CD4-positive, CD25-positive, alpha-beta regulatory T cell (primary cell): ENCODE measurements around the gene C2orf92. TPM values are rescaled to one million over a fixed set of nuclear protein-coding genes. Genes with fewer than 3 reads are reported as not detected.

Source experiments
- ATAC-seq, 2 donors: fragments of 150-1000 bp; cut with Tn5 transposase; one replicate each; pipeline ENCODE4 v1.10.0; 2021; ENCODE audit warnings: low read depth in 2 of 2, moderate number of reproducible peaks in 2 of 2, moderate library complexity in 1 of 2
- DNase-seq, 3 donors: peaks; one replicate each; pipeline versions ENCODE4 v3.0.0 to v3.0.0-alpha.2; 2012 to 2022; ENCODE audit warnings: mixed read lengths in 1 of 3
- H3K27ac ChIP-seq: one replicate; pipeline ENCODE4 v1.7.0; 2013; ENCODE audit warnings: mild to moderate bottlenecking, low read length; ENCODE audit not compliant: insufficient read depth, poor library complexity, severe bottlenecking
- H3K27me3 ChIP-seq: one replicate; pipeline ENCODE4 v1.7.0; 2013; ENCODE audit warnings: low read length; ENCODE audit not compliant: control insufficient read depth, insufficient read depth
- H3K36me3 ChIP-seq: one replicate; pipeline ENCODE4 v1.7.0; 2013; ENCODE audit warnings: mild to moderate bottlenecking, low read length, moderate library complexity; ENCODE audit not compliant: control insufficient read depth, insufficient read depth
- H3K4me1 ChIP-seq: 2 replicates; pipeline ENCODE4 v1.7.0; 2013; ENCODE audit warnings: mild to moderate bottlenecking, low read length; ENCODE audit not compliant: insufficient read depth, control insufficient read depth, poor library complexity, severe bottlenecking
- H3K4me3 ChIP-seq: one replicate; pipeline ENCODE4 v1.7.0; 2013; ENCODE audit warnings: low read depth, mild to moderate bottlenecking, low read length, moderate library complexity
- H3K9me3 ChIP-seq, 2 experiments: 1 replicate in 1 of 2; 2 replicates in 1 of 2; pipeline ENCODE4 v1.7.0; 2013; ENCODE audit warnings: low read length in 2 of 2, mild to moderate bottlenecking in 1 of 2, moderate library complexity in 1 of 2; ENCODE audit not compliant: control insufficient read depth in 2 of 2
- H3K27ac Mint-ChIP-seq, 3 donors: one replicate each; pipeline ENCODE4 v1.8.0; 2020 to 2022; ENCODE audit warnings: mild to moderate bottlenecking in 3 of 3, mixed read lengths in 3 of 3, moderate library complexity in 2 of 3
- H3K27me3 Mint-ChIP-seq: one replicate; pipeline ENCODE4 v1.8.0; 2022; ENCODE audit warnings: mild to moderate bottlenecking, mixed read lengths
- H3K36me3 Mint-ChIP-seq: one replicate; pipeline ENCODE4 v1.8.0; 2020; ENCODE audit warnings: mixed read lengths
- H3K4me1 Mint-ChIP-seq, 4 donors: one replicate each; pipeline ENCODE4 v1.8.0; 2020 to 2022; ENCODE audit warnings: mixed read lengths in 4 of 4, mild to moderate bottlenecking in 1 of 4
- H3K4me3 Mint-ChIP-seq, 4 donors: one replicate each; pipeline ENCODE4 v1.8.0; 2020 to 2022; ENCODE audit warnings: mild to moderate bottlenecking in 4 of 4, mixed read lengths in 4 of 4, moderate library complexity in 3 of 4
- H3K9me3 Mint-ChIP-seq, 7 donors: one replicate each; pipeline ENCODE4 v1.8.0; 2020 to 2022; ENCODE audit warnings: mixed read lengths in 7 of 7, mild to moderate bottlenecking in 3 of 7, moderate library complexity in 2 of 7
- polyA plus RNA-seq, 4 donors: library from polyadenylated mRNA; unstranded; fragments of 300-500 nt; fragmentation: Illumina TruSeq; gene quantifications; one replicate each; pipeline ENCODE4 v1.2.3, GENCODE V29; 2021
- total RNA-seq: library from RNA; stranded (reverse); gene quantifications from one replicate; pipeline ENCODE4 v1.2.3, GENCODE V29; 2022

C2orf92 gene
- total and polyA plus RNA-seq, 5 donors from 2014 or later, result 0.61 to 20.4 TPM; not detected in 3

- Mint-ChIP-seq H3K27ac (peak overlapping the region; percentile 100), H3K36me3 (peaks cover 24% of the 10 kb centered on the region), H3K9me3 (no peaks in the 10 kb centered on the region), H3K4me3 (peak overlapping the region; percentile 92 to 99 (median 96)), H3K27me3 (no peaks in the 10 kb centered on the region), H3K4me1 (peaks cover 14 to 76% (median 51%) of the 10 kb centered on the region in 4 donors)
- peak overlapping the region; percentile 92 for H3K27ac ChIP-seq
- peaks cover 70% of the 10 kb centered on the region for H3K4me1 ChIP-seq
- ATAC-seq, result peak in 1 of 2 donors; percentile 4
- no peaks in the 10 kb centered on the region for H3K36me3 ChIP-seq
- peak in 1 of 3 donors; percentile 49 for DNase-seq
- peak overlapping the region; percentile 93 for H3K4me3 ChIP-seq
- no peaks in the 10 kb centered on the region for H3K9me3 ChIP-seq
- H3K27me3 ChIP-seq, result no peaks in the 10 kb centered on the region
These were observed 43.3 kb downstream of the C2orf92 start for GRCh38 chr2:97712693-97713295.

GRCh38 chr2:97713296-97714083, 44.0 kb downstream of the C2orf92 start, which contains the start of gene ZAP70:
TSS of gene ZAP70 (plus strand) at chr2:97713576. CDS start at chr2:97724037, 10,461 bp downstream.
- H3K27ac ChIP-seq, result peak within 1 kb of the TSS; percentile 92

GRCh38 chr2:97714084-97714949, 44.8 kb downstream of the C2orf92 start:
- H3K9me3 ChIP-seq, result no peaks in the 10 kb centered on the region
- Mint-ChIP-seq H3K4me3 (peak overlapping the region; percentile 92 to 99 (median 96)), H3K36me3 (peaks cover 32% of the 10 kb centered on the region), H3K9me3 (no peaks in the 10 kb centered on the region), H3K27me3 (no peaks in the 10 kb centered on the region), H3K27ac (peak overlapping the region; percentile 100), H3K4me1 (peaks cover 14 to 91% (median 64%) of the 10 kb centered on the region in 4 donors)
- no peaks in the 10 kb centered on the region for H3K36me3 ChIP-seq
- peak overlapping the region; percentile 93 for H3K4me3 ChIP-seq
- DNase-seq, result peak in 1 of 3 donors; percentile 41
- peaks cover 85% of the 10 kb centered on the region for H3K4me1 ChIP-seq
- peak overlapping the region; percentile 92 for H3K27ac ChIP-seq
- no peaks in the 10 kb centered on the region for H3K27me3 ChIP-seq
- no peak for ATAC-seq

More at GRCh38 chr2:97713296-97714083, 44.0 kb downstream of the C2orf92 start, which contains the start of gene ZAP70:
- Mint-ChIP-seq H3K4me3 (peak within 1 kb of the TSS; percentile 92 to 99 (median 96)), H3K27me3 (no peaks in the 10 kb centered on the region), H3K4me1 (peaks cover 14 to 83% (median 56%) of the 10 kb centered on the region in 4 donors), H3K36me3 (peaks cover 24% of the 10 kb centered on the region), H3K27ac (peak within 1 kb of the TSS; percentile 100), H3K9me3 (no peaks in the 10 kb centered on the region)
- Histone ChIP-seq H3K36me3 (no peaks in the 10 kb centered on the region), H3K4me3 (peak within 1 kb of the TSS; percentile 93), H3K27me3 (no peaks in the 10 kb centered on the region), H3K9me3 (no peaks in the 10 kb centered on the region), H3K4me1 (peaks cover 77% of the 10 kb centered on the region)
- DNase-seq (peak; percentile 56 to 91 (median 75)), ATAC-seq (peak; percentile 75 to 78)

GRCh38 chr2:97714950-97715652, 45.6 kb downstream of the C2orf92 start:
- H3K4me3 ChIP-seq, result peak overlapping the region; percentile 93
- no peaks in the 10 kb centered on the region for H3K27me3 ChIP-seq
- peak overlapping the region; percentile 92 for H3K27ac ChIP-seq
- Mint-ChIP-seq H3K27me3 (no peaks in the 10 kb centered on the region), H3K36me3 (peaks cover 32% of the 10 kb centered on the region), H3K4me3 (peak overlapping the region; percentile 92 to 99 (median 96)), H3K4me1 (peaks cover 11 to 92% (median 67%) of the 10 kb centered on the region in 4 donors), H3K9me3 (no peaks in the 10 kb centered on the region), H3K27ac (peak overlapping the region; percentile 100)
- DNase-seq, result no peak
- H3K4me1 ChIP-seq, result peaks cover 86% of the 10 kb centered on the region
- H3K9me3 ChIP-seq, result no peaks in the 10 kb centered on the region
- no peak for ATAC-seq
- peaks cover 4% of the 10 kb centered on the region for H3K36me3 ChIP-seq

- H3K4me1 ChIP-seq, result peaks cover 89% of the 10 kb centered on the region
- H3K36me3 Mint-ChIP-seq, result peaks cover 39% of the 10 kb centered on the region
- no peaks in the 10 kb centered on the region for H3K27me3 Mint-ChIP-seq
- DNase-seq (no peak), ATAC-seq (no peak)
- H3K4me3 ChIP-seq, result peak overlapping the region; percentile 93
- H3K36me3 ChIP-seq, result peaks cover 4% of the 10 kb centered on the region
- no peaks in the 10 kb centered on the region for H3K9me3 Mint-ChIP-seq
- no peaks in the 10 kb centered on the region for H3K27me3 ChIP-seq
- H3K4me3 Mint-ChIP-seq, result peak overlapping the region; percentile 92 to 99 (median 96)
- peak overlapping the region; percentile 92 for H3K27ac ChIP-seq
- no peaks in the 10 kb centered on the region for H3K9me3 ChIP-seq
- peak overlapping the region; percentile 100 for H3K27ac Mint-ChIP-seq
- H3K4me1 Mint-ChIP-seq, result peaks cover 9 to 94% (median 71%) of the 10 kb centered on the region in 4 donors
These were observed 46.6 kb downstream of the C2orf92 start for GRCh38 chr2:97715951-97716694.

GRCh38 chr2:97716695-97717612, 47.4 kb downstream of the C2orf92 start:
- ATAC-seq, result no peak
- no peak for DNase-seq
- Mint-ChIP-seq H3K9me3 (no peaks in the 10 kb centered on the region), H3K27ac (peak overlapping the region; percentile 100), H3K4me1 (peaks cover 9 to 93% (median 66%) of the 10 kb centered on the region in 4 donors), H3K36me3 (peaks cover 40% of the 10 kb centered on the region), H3K27me3 (no peaks in the 10 kb centered on the region), H3K4me3 (peak overlapping the region; percentile 92 to 99 (median 96))
- Histone ChIP-seq H3K36me3 (peaks cover 4% of the 10 kb centered on the region), H3K27me3 (no peaks in the 10 kb centered on the region), H3K4me1 (peaks cover 94% of the 10 kb centered on the region), H3K27ac (peak overlapping the region; percentile 92), H3K4me3 (peak overlapping the region; percentile 93), H3K9me3 (no peaks in the 10 kb centered on the region)
